ENCODE results near the gene STK32C.

DNA sequence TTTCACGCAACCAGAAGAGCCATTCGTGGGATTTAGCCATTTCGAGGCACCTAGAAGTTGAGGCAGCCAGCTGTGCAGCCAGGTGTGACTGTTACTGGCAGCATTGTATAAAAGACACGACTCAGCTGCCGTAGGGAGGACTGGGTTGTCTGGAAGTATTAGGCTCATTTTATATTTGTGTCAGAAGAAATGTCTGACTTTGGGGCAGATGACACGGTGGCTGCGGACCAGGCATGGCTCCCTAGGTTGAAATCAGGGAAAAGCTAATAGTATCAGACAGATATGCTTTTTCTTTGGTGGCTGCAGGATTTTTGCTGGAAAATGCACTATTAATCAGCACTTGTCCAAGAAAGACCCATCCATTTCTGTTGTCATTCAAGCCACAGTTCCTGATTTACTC, 125.2 kb downstream of the STK32C start:
- TF ChIP-seq, protein P1, sequence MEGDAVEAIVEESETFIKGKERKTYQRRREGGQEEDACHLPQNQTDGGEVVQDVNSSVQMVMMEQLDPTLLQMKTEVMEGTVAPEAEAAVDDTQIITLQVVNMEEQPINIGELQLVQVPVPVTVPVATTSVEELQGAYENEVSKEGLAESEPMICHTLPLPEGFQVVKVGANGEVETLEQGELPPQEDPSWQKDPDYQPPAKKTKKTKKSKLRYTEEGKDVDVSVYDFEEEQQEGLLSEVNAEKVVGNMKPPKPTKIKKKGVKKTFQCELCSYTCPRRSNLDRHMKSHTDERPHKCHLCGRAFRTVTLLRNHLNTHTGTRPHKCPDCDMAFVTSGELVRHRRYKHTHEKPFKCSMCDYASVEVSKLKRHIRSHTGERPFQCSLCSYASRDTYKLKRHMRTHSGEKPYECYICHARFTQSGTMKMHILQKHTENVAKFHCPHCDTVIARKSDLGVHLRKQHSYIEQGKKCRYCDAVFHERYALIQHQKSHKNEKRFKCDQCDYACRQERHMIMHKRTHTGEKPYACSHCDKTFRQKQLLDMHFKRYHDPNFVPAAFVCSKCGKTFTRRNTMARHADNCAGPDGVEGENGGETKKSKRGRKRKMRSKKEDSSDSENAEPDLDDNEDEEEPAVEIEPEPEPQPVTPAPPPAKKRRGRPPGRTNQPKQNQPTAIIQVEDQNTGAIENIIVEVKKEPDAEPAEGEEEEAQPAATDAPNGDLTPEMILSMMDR (IDR thresholded peaks at IDR 0.05) = no peak
- TF ChIP-seq POLR2A (IDR thresholded peaks at IDR 0.05) = no peak
